Glomerular endothelial cell (primary cell): ENCODE measurements around the gene IFNG. TPM values are rescaled to one million over a fixed set of nuclear protein-coding genes. Genes with fewer than 3 reads are reported as not detected.

Experiments
- DNase-seq: peaks from one replicate; pipeline ENCODE4 v3.0.0-alpha.2; 2011; ENCODE audit warnings: low read depth, low spot score; ENCODE audit errors: extremely low read depth
- total RNA-seq: library from RNA; depleted of rRNA; stranded (reverse); fragments of >200 nt; gene quantifications from 2 replicates; pipeline ENCODE4 v1.2.3, GENCODE V29; 2015

The IFNG gene
- total RNA-seq, 1 donor from 2014 or later, result not detected

DNA sequence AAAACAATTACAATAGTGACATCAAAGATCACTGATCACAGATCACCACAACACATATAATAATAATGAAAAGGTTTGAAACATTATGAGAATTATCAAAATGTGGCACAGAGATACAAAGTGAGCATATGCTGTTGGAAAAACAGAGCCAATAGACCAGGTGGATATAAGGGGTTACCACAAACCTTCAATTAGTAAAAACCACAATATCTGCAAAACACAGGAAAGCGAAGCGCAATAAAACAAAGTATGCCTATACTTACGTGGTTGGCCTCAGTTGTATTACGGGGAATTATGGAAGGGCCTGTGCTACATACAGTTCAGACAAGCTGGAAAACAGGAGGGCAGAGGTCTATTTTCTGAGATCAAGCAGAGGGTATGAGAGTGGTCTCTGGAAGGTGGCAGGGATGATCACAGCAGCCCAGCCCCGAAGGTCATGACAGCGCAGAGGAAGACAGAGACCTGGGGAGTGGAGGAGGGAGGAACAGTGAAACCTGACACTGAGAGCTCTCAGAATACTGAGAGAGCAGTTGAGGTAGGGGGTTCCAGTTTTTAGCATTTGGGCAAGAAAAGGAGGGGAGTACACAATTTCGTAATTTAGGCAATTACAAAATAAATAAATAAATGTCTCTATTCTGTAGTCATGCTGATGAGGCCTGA lies 41.3 kb downstream of the IFNG start:
- no peak for DNase-seq

- DNase-seq, result no peak
Measured at GRCh38 chr12:68117661-68118060, 41.9 kb downstream of the IFNG start.

GRCh38 chr12:68115281-68115680 lies 44.3 kb downstream of the IFNG start:
- no peak for DNase-seq

DNA sequence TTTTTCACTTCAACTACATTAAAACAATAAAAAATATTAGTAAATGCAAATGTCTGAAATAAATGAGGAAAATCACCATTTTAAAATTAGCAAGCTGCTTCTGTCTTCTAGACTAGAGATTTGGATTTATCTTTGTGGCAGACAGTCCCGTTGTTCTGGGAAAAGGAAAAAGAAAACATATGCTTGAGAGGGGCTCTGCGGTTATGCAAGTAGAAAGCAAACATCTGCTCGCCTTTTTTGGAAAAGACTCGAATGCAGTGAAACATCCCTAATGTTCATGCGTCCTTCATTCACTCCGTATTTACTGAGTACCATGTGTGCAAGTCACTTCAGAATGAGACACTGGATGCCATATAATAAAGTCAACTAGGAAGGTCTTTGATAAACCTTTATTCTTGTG lies 44.9 kb downstream of the IFNG start:
- no peak for DNase-seq

GRCh38 chr12:68113644-68114043 lies 45.9 kb downstream of the IFNG start:
- no peak for DNase-seq

- DNase-seq, result no peak
Measured at GRCh38 chr12:68111995-68112394, 47.5 kb downstream of the IFNG start.

- DNase-seq, result no peak
Measured at GRCh38 chr12:68109444-68110217, 49.9 kb downstream of the IFNG start.

DNA sequence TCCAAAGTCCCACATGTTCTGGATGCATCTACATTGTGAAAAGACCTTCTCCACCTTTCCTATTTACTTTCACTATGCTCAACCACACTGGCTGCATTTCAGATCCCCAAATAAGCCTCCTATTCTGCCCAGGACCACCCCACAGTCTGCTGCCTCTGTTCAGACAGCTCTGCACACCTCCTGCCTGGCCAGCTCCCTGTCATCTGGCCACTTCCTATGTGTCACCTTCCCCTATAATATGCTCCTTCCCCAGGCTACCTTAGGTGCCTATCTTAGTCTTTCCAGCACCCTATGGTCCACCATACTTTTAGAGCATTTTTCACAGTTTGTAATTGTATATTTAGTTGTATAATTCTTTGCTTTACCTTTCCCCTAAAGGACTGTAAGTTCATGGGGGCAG lies 50.5 kb downstream of the IFNG start:
- DNase-seq, result no peak

GRCh38 chr12:68106660-68107059 lies 52.9 kb downstream of the IFNG start:
- no peak for DNase-seq

DNA sequence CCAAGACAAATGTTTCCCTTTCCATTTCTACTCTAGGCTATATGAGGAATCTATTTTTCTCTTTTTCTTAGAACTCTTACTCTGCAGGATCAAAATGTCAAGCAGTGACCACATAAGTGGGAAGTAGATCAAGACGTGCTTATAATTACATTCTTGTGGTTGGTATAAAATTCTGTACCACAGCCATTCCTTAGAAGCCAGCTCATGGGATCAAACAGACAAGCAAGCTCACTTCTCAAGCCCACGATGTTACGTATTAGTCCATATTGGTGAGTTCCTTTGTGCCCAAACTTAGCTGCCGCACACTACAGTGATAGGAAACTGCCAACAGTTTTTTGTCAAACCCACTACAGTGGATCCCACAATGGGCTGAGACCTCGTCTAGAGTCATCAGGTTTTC lies 53.4 kb downstream of the IFNG start:
- DNase-seq, result no peak

Other genes with a start within 250 kb of the IFNG start
- gene IFNG-AS1, start 170.3 kb downstream of the IFNG start, total RNA-seq, result not detected in 2 replicates
- gene IL26, start 66.1 kb upstream of the IFNG start, total RNA-seq, result not detected in 2 replicates
- not detected in 2 replicates for gene IL22, start 93.9 kb upstream of the IFNG start, total RNA-seq
- gene MDM1, start 172.6 kb upstream of the IFNG start, total RNA-seq, result 7.6 and 10.9 TPM in 2 replicates